Amniotic epithelial cell (primary cell): ENCODE results near the gene RPAP3.

Experiments
- DNase-seq: peaks from one replicate; pipeline ENCODE4 v3.0.0-alpha.2; 2010; ENCODE audit warnings: low read depth

The RPAP3 gene

DNA sequence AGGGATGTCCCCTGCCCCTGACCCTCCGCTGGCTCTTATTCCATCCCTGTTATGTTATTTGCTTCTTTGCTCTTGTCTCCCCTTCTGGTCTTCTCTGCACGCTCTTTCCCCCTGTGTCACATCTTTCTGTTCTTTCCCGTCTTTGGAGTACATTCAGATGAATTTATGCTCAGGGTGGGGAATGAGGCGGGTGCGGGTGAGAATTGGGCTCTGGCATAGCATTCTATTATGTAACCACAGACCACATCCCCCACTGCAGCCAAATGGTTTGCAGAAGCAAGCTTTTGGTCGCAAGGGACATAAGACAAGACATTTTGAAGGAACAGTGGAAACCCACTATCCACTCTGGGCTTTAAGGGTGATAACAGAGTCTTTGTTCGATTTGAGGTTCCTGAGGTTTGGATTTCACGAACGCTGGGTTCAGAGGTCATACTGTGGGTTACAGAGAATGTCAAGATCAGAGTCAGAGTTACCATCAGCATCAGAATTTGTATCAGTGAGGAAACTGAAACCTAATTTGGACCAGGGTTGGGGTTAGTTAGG lies 15.7 kb upstream of the RPAP3 start:
- DNase-seq, result no peak

DNA sequence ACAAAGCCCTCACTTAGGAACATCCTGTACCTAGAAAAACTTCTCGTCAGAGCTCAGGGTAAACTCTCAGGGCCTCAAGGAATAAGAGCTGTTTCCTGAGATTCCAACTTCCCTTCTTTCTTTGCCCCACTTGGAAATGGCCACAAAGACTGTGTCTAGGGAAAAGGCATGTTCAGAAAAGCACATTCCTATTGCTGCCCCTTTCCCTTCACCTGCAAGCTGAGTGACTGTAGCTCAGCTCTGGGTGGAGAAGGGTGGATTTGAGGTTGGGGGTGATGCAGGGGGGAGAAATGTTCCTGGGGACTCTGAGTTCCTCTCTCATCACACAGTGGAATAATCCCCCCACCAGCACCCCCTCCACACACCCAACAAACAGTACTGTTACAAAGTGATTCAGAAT lies 12.7 kb upstream of the RPAP3 start:
- no peak for DNase-seq

GRCh38 chr12:47717443-47718193 lies 11.8 kb upstream of the RPAP3 start:
- peak; percentile 68 for DNase-seq

GRCh38 chr12:47717046-47717442 lies 11.2 kb upstream of the RPAP3 start:
- no peak for DNase-seq

- no peak for DNase-seq
These were observed 10.2 kb upstream of the RPAP3 start for GRCh38 chr12:47715877-47716548.

DNA sequence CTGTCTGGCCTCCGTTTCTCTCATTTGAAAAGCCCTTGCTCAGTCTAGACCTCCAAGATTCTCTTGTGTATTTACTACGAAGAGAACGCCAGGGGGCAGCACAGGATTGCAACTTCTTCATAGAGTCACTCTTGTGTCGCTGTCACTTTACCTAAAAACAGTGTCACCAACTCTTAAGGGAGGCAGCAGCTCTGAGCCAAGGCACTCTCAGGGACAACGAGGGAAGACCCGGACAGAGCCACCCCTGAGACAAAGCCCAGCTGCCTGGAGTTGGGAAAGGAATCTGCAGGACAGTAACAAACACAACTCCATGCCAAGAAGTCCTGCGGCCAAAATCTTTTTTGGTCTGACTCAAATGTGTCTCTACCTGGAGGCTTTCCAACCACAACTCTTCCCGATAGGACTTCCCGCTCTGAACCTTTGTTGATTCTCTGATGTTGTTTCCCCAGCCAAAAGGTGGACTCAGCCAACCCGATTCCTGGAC lies 9.6 kb upstream of the RPAP3 start:
- peak; percentile 56 for DNase-seq

- no peak for DNase-seq
These were observed 9.1 kb upstream of the RPAP3 start for GRCh38 chr12:47714826-47715386.

- DNase-seq, result no peak
These were observed 6.3 kb upstream of the RPAP3 start for GRCh38 chr12:47712171-47712570.

GRCh38 chr12:47711448-47711847 lies 5.6 kb upstream of the RPAP3 start:
- no peak for DNase-seq

- DNase-seq, result no peak
These were observed 4.4 kb upstream of the RPAP3 start for GRCh38 chr12:47710278-47710677.

DNA sequence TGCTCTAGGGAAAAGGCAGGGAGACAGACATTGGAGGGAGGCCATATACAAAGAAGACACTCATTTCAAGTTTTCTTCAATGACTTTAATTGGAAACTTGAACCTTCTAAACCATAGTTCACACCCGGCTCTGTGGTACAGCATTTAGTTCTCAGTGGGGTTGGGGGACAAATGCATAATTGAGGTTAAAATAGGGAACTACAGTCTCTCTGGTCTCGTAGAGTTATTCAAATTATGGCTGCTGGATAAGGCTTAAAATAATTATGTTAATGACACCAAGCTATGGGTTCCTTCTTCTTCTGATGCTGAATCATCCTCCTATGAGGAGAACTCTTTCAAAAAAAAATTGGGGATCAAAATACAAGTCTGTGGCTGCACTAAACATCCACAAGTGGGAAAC lies 3.8 kb upstream of the RPAP3 start:
- DNase-seq, result no peak

DNA sequence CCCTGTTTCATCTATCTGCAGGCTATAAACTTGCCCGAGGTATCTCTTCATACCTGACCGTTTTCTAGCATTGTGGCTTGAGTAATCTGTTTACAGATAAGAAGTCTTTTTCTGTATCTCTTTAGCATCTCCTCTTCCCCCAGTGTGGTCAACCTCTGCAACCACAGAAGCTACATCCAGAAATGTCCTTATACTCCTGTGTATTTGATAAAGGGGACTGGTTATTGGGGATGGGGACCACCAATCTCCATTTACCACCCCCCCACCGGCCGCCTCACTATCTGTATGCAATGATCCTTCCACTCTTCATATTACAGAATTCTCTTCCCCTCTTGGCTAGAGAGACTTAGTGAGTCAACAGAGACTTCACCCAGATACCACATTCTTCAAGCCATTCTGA lies 3.4 kb upstream of the RPAP3 start:
- peak; percentile 11 for DNase-seq

- no peak for DNase-seq
These were observed 2.2 kb upstream of the RPAP3 start for GRCh38 chr12:47707905-47708543.

DNA sequence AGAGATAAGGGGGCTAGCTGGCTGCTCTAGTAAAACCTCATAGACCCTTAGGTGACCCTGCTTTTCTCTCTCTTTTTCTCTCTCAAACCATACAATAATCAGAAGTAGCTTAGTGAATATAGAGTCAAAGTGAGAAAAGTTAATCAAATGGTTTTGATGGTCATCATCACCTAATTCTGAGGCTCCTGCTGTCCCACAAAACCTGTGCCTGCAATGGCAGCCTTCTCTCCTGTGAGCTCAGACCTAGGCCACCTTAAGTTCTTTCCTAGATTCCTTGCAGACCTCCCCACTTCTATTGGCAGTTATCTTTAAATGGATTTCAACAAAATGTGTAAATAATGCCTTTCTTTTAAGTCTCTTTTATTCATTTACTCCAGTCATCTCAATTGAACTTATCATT lies 1.5 kb upstream of the RPAP3 start:
- no peak for DNase-seq

DNA sequence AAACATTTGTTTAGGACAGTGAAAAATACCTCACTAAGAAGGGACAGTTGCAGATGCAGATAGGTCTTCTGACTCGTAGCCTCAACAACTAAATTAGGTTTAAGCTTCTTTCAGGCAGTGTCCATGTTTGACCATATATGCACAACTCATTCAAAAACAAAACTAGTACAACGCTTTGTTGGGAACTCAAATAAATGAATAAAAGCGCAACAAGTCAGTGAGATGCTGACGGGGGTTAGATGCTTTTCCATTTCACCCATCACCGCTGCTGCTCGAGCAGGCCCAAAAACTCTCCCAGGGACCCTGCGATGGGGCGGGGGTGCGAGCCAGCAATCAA lies 633 bp downstream of the RPAP3 start:
- DNase-seq, result peak; percentile 7

DNA sequence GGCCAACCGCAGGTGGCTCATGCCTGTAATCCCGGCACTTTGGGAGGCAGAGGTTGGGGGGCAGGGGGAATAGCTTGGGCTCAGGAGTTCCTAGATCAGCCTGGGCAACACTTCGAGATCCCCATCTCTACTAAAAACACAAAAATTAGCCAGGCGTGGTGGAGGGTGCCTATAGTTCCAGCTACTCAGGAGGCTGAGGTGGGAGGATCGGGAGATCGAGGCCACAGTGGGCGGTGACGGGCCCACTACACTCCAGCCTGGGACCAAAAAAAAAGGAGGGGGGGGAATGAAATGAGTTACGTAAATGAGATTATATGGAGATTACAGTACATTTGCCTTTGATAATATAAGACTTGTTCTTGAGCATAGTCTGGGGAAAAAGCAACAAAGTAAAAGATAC lies 1.1 kb downstream of the RPAP3 start:
- DNase-seq, result no peak

DNA sequence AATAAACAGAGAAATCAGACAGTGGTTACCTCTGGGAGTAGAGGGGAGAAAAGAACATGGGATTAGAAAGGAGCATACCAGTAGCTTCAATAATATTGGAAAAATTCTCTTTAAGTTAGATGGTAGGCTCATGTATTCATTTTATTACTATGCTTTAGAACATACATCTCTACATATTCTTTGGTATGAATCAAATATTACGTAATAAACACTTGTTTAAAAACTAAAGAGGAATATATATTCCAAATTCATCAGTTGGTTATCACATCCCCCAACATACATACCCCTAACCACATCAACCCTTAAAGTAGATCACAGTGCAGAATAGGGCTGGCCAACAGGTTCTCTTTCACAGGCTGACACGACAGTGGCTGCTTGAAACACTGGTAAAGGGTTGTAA lies 5.6 kb downstream of the RPAP3 start:
- DNase-seq, result no peak

GRCh38 chr12:47698631-47699030 lies 7.2 kb downstream of the RPAP3 start:
- DNase-seq, result no peak

DNA sequence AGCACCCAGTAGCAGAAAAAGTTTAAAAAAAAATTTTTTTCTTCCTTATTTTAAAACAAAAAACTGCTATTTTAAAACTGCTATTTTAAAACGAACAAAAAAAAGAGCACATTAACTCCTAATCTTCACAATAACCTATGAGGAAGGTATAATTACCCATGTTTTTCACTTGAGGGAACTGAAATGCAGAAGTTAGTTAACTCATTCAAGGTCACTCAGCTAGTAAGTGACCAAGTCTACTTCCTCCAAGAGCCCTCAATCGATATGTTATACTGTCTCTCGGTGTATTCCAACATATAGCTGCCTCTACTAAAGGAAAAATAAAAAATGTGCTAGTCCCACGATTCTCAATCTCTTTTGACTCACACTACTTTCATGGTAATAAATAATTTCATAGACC lies 7.8 kb downstream of the RPAP3 start:
- DNase-seq, result no peak

- DNase-seq, result no peak
These were observed 16.6 kb downstream of the RPAP3 start for GRCh38 chr12:47689215-47689614.

DNA sequence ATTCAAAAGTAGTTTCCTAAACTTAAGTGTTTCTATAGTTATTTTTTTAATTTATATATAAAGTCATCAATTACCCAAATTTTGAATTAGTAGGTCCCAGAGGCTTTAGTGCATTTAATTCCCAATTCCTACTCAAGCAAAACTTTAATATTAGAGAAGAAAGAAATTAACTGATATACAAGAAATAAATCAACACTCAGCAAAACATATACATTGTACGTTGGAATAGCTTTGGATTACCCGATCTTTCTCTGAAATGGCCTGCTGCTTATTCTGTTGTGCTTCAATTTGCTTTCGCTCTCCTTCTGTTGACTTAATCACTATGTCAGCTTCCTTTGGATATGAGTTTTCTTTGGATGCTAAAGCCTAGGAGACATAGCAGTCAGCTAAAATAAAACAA lies 18.2 kb downstream of the RPAP3 start:
- DNase-seq, result no peak

GRCh38 chr12:47686645-47687240 lies 19.1 kb downstream of the RPAP3 start:
- peak; percentile 55 for DNase-seq
